Natural killer cell (primary cell): Measurements from ENCODE around the gene STIP1. TPM values are rescaled to one million over a fixed set of nuclear protein-coding genes. Genes with fewer than 3 reads are reported as not detected.

Experiments used
- ATAC-seq, 3 donors: fragments of 150-1000 bp in 2 of 3; fragments of 200-7000 bp in 1 of 3; cut with Tn5 transposase; 1 replicate in 1 of 3; 2 replicates in 2 of 3; pipeline ENCODE4 v1.10.0; 2021; ENCODE audit warnings: mild to moderate bottlenecking in 2 of 3, moderate library complexity in 2 of 3
- DNase-seq, 2 donors: peaks; one replicate each; pipeline versions ENCODE4 v3.0.0 to v3.0.0-alpha.2; 2013 to 2021; ENCODE audit warnings: mixed read lengths in 1 of 2
- H3K27ac ChIP-seq: one replicate; pipeline ENCODE4 v1.5.1; 2013; ENCODE audit warnings: mild to moderate bottlenecking, low read length
- H3K27me3 ChIP-seq: one replicate; pipeline ENCODE4 v1.6.1; 2013; ENCODE audit warnings: low read length; ENCODE audit not compliant: control insufficient read depth, insufficient read depth
- H3K36me3 ChIP-seq: one replicate; pipeline ENCODE4 v1.6.1; 2013; ENCODE audit warnings: low read length; ENCODE audit not compliant: control insufficient read depth, insufficient read depth
- H3K4me1 ChIP-seq: one replicate; pipeline ENCODE4 v1.6.1; 2013; ENCODE audit warnings: low read length; ENCODE audit not compliant: control insufficient read depth, insufficient read depth
- H3K4me3 ChIP-seq: one replicate; pipeline ENCODE4 v1.5.1; 2013; ENCODE audit warnings: low read length
- H3K9me3 ChIP-seq: one replicate; pipeline ENCODE4 v1.6.1; 2013; ENCODE audit warnings: low read length; ENCODE audit not compliant: control insufficient read depth, insufficient read depth
- H3K27ac Mint-ChIP-seq, 2 donors: one replicate each; pipeline ENCODE4 v1.8.0; 2022; ENCODE audit warnings: mild to moderate bottlenecking in 2 of 2, mixed read lengths in 2 of 2, moderate library complexity in 1 of 2
- H3K27me3 Mint-ChIP-seq, 2 donors: one replicate each; pipeline ENCODE4 v1.8.0; 2022; ENCODE audit warnings: low read depth in 2 of 2, mixed read lengths in 2 of 2
- H3K36me3 Mint-ChIP-seq: one replicate; pipeline ENCODE4 v1.8.0; 2022; ENCODE audit warnings: mixed read lengths
- H3K4me1 Mint-ChIP-seq, 2 donors: one replicate each; pipeline ENCODE4 v1.8.0; 2022; ENCODE audit warnings: mixed read lengths in 2 of 2
- H3K4me3 Mint-ChIP-seq: one replicate; pipeline ENCODE4 v1.8.0; 2022; ENCODE audit warnings: mild to moderate bottlenecking, moderate library complexity, mixed read lengths
- H3K9me3 Mint-ChIP-seq, 2 donors: one replicate each; pipeline ENCODE4 v1.8.0; 2022; ENCODE audit warnings: mixed read lengths in 2 of 2
- WGBS: methylation state at CpG from one replicate; pipeline ENCODE4 v1.1.7; 2013; ENCODE audit warnings: missing lambda C conversion rate; ENCODE audit not compliant: insufficient coverage; 5-methylcytosine and 5-hydroxymethylcytosine counted together
- intact Hi-C: fragments of 100-400 bp; cut with micrococcal nuclease; formaldehyde crosslinking; loops from one replicate; pipeline ENCODE4 v1.14.2; 2022
- total RNA-seq, 4 donors: library from RNA; stranded (reverse); fragments of 120-200 nt in 1 of 4; gene quantifications; one replicate each; pipeline versions ENCODE4 v1.2.3 to v1.2.4, GENCODE V29; 2013 to 2022
- TF ChIP-seq, protein P1 (sequence below): fragments of 200-600 bp; IDR thresholded peaks from one replicate; pipeline ENCODE4 v1.8.0; 2022; ENCODE audit warnings: antibody characterized with exemption

STIP1 gene
- total RNA-seq, 3 donors from 2014 or later (not counting 1 experiment from before 2014, with no cell fraction given) = 80.9 to 110 (median 85.1) TPM

DNA sequence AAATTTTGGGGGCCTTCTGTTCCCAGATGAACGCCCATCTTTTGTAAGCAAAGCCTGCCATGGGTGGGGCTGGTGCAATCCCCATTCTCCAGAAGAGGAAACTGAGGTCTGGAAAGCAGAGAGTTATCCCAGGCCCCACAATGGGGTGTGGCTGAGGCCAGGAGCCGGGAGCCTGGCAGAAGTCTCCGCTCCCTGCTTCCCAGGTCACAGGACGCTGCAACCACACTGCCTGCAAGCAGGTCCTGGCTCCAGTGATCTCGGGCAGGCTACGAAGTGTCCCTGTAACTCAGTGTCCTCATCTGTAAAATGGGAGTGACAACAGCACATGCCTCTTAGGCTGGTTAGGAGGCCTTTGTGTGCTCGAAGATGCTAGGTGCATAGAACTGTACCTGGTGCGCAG is 67.1 kb downstream of the STIP1 start:
- ATAC-seq = no peak
- peaks cover 27% of the 10 kb centered on the region for H3K4me1 ChIP-seq
- DNase-seq = no peak
- H3K4me3 ChIP-seq = no peak overlapping the region
- Mint-ChIP-seq H3K4me1 (peaks cover 2 to 15% of the 10 kb centered on the region in 2 donors), H3K9me3 (no peaks in the 10 kb centered on the region), H3K36me3 (no peaks in the 10 kb centered on the region), H3K27ac (no peak overlapping the region), H3K4me3 (no peak overlapping the region), H3K27me3 (no peaks in the 10 kb centered on the region)
- 94% methylated on average over 8 of the region's 8 CpGs for WGBS
- H3K27me3 ChIP-seq = no peaks in the 10 kb centered on the region
- TF ChIP-seq, protein P1, sequence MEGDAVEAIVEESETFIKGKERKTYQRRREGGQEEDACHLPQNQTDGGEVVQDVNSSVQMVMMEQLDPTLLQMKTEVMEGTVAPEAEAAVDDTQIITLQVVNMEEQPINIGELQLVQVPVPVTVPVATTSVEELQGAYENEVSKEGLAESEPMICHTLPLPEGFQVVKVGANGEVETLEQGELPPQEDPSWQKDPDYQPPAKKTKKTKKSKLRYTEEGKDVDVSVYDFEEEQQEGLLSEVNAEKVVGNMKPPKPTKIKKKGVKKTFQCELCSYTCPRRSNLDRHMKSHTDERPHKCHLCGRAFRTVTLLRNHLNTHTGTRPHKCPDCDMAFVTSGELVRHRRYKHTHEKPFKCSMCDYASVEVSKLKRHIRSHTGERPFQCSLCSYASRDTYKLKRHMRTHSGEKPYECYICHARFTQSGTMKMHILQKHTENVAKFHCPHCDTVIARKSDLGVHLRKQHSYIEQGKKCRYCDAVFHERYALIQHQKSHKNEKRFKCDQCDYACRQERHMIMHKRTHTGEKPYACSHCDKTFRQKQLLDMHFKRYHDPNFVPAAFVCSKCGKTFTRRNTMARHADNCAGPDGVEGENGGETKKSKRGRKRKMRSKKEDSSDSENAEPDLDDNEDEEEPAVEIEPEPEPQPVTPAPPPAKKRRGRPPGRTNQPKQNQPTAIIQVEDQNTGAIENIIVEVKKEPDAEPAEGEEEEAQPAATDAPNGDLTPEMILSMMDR = no peak
- intact Hi-C loops = no loop called here
- H3K36me3 ChIP-seq = peaks cover 6% of the 10 kb centered on the region
- no peaks in the 10 kb centered on the region for H3K9me3 ChIP-seq
- H3K27ac ChIP-seq = no peak overlapping the region

DNA sequence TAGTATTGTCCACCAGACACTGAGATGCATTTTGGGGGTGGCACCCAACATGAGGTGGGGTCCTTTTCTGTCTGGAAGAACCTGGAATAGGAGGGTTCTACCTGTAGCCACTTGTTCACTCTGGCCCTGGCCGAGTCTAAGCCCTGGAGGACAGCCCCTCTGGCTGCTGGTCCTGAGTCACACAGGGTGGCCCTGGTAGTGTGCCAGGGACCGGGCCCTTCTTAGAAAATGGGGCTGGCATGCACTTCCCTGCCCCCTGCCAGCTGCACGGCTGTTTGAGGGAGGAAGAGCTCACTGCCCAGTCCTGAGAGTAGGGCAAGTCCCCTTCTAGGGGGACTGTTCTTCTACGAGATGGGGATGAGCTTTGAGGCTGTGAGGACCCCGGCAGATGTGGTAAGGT is 67.5 kb downstream of the STIP1 start:
- ATAC-seq = no peak
- H3K4me3 Mint-ChIP-seq = no peak overlapping the region
- H3K27me3 Mint-ChIP-seq = no peaks in the 10 kb centered on the region
- peaks cover 27% of the 10 kb centered on the region for H3K4me1 ChIP-seq
- no peak for DNase-seq
- no peaks in the 10 kb centered on the region for H3K9me3 ChIP-seq
- no peaks in the 10 kb centered on the region for H3K9me3 Mint-ChIP-seq
- peaks cover 6% of the 10 kb centered on the region for H3K36me3 ChIP-seq
- H3K4me3 ChIP-seq = no peak overlapping the region
- 83% methylated on average over 5 of the region's 5 CpGs for WGBS
- no peaks in the 10 kb centered on the region for H3K27me3 ChIP-seq
- H3K27ac ChIP-seq = no peak overlapping the region
- H3K36me3 Mint-ChIP-seq = no peaks in the 10 kb centered on the region
- no peak overlapping the region for H3K27ac Mint-ChIP-seq
- intact Hi-C loops = no loop called here
- TF ChIP-seq, protein P1 = no peak
- peaks cover 0 to 15% of the 10 kb centered on the region in 2 donors for H3K4me1 Mint-ChIP-seq

Other genes with a start within 250 kb of the STIP1 start
- 10 to 100 TPM; 44.8 to 72.1 (median 57.4) TPM for gene NAA40, start 247.2 kb upstream of the STIP1 start, total RNA-seq
- gene COX8A, start 211.6 kb upstream of the STIP1 start, total RNA-seq = 100 to 1,000 TPM; 143 to 166 (median 145) TPM
- gene OTUB1, start 199.7 kb upstream of the STIP1 start, total RNA-seq = 10 to 100 TPM; 73.6 to 88.9 (median 82.4) TPM
- gene FLRT1, start 150.2 kb upstream of the STIP1 start, total RNA-seq = not detected
- 1 to 10 TPM in 2 of 3 donors, under 1 TPM in 1; 0.73 to 3.3 (median 1.8) TPM for gene MACROD1, start 20.1 kb upstream of the STIP1 start, total RNA-seq
- gene FERMT3, start 20.6 kb downstream of the STIP1 start, total RNA-seq = 100 to 1,000 TPM; 194 to 202 (median 196) TPM
- gene TRPT1, start 40.0 kb downstream of the STIP1 start, total RNA-seq = 10 to 100 TPM; 22.7 to 30.8 (median 28.5) TPM
- gene NUDT22, start 40.1 kb downstream of the STIP1 start, total RNA-seq = 10 to 100 TPM; 59.1 to 79.1 (median 74.8) TPM
- gene DNAJC4, start 44.4 kb downstream of the STIP1 start, total RNA-seq = 10 to 100 TPM; 45.0 to 47.0 (median 46.6) TPM
- 10 to 100 TPM; 30.7 to 38.7 (median 37.3) TPM for gene VEGFB, start 48.4 kb downstream of the STIP1 start, total RNA-seq
- 10 to 100 TPM; 26.4 to 39.3 (median 30.3) TPM for gene FKBP2, start 54.9 kb downstream of the STIP1 start, total RNA-seq
- 10 to 100 TPM; 16.9 to 21.3 (median 21.0) TPM for gene PPP1R14B, start 60.8 kb downstream of the STIP1 start, total RNA-seq
- gene PLCB3, start 65.4 kb downstream of the STIP1 start, total RNA-seq = 1 to 10 TPM; 5.4 to 7.6 (median 5.5) TPM
- gene BAD, start 98.5 kb downstream of the STIP1 start, total RNA-seq = 10 to 100 TPM; 30.6 to 35.8 (median 31.6) TPM
- gene GPR137, start 99.7 kb downstream of the STIP1 start, total RNA-seq = 10 to 100 TPM; 29.1 to 61.3 (median 34.4) TPM
- under 1 TPM in 2 of 3 donors, not detected in 1; 0.30 to 0.86 TPM for gene KCNK4, start 105.1 kb downstream of the STIP1 start, total RNA-seq
- gene CATSPERZ, start 114.2 kb downstream of the STIP1 start, total RNA-seq = under 1 TPM in 2 of 3 donors, not detected in 1; 0.80 to 0.90 TPM
- gene ESRRA, start 119.4 kb downstream of the STIP1 start, total RNA-seq = 10 to 100 TPM; 47.1 to 51.3 (median 50.0) TPM
- gene TRMT112, start 131.4 kb downstream of the STIP1 start, total RNA-seq = 100 to 1,000 TPM in 2 of 3 donors, 10 to 100 TPM in 1; 98.4 to 106 (median 105) TPM
- gene PRDX5, start 131.9 kb downstream of the STIP1 start, total RNA-seq = 100 to 1,000 TPM in 1 of 3 donors, 10 to 100 TPM in 2; 85.9 to 104 (median 88.8) TPM
- gene CCDC88B, start 154.0 kb downstream of the STIP1 start, total RNA-seq = 100 to 1,000 TPM; 262 to 276 (median 272) TPM
- 10 to 100 TPM; 27.6 to 36.0 (median 34.4) TPM for gene RPS6KA4, start 173.0 kb downstream of the STIP1 start, total RNA-seq